Retinal pigment epithelial cell (primary cell): Measurements from ENCODE around the gene CRTC1.
"Not testable (repeated sequence)": the region's sequence is repeated elsewhere in the genome, so short reads cannot be mapped to it uniquely, and the experiment has no call there.

Experiments used
- DNase-seq: peaks from one replicate; pipeline ENCODE4 v3.0.0-alpha.2; 2010; ENCODE audit warnings: low read depth
- H3K4me3 ChIP-seq: 2 replicates; pipeline ENCODE4 v1.5.1; 2011; ENCODE audit warnings: mild to moderate bottlenecking, low read length, control low read depth, moderate library complexity
- TF ChIP-seq, protein P1 (sequence below): conservative IDR thresholded peaks from 2 replicates; pipeline ENCODE4 v1.5.1; 2011; ENCODE audit warnings: low read depth, low read length, control low read depth, inconsistent platforms

Gene CRTC1

DNA sequence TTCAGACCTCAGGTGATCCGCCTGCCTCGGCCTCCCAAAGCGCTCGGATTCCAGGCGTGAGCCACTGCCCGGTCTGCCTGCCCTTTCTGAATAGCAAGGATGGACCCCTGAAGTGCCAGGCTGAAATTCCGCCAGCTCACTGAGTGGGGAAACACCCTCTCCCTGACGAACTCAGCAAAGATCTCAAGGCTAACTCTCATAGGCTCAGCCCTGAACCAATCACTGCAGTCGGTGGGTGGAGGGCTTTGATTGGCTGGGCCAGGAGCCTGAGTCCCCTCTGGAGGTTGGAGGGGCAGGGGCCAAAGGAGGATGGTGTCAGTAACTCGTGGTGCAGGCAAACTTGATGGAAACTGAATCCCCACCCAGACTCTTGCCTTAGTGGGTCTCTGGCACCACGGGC is 118.9 kb downstream of the CRTC1 start:
- no peak for DNase-seq
- TF ChIP-seq, protein P1, sequence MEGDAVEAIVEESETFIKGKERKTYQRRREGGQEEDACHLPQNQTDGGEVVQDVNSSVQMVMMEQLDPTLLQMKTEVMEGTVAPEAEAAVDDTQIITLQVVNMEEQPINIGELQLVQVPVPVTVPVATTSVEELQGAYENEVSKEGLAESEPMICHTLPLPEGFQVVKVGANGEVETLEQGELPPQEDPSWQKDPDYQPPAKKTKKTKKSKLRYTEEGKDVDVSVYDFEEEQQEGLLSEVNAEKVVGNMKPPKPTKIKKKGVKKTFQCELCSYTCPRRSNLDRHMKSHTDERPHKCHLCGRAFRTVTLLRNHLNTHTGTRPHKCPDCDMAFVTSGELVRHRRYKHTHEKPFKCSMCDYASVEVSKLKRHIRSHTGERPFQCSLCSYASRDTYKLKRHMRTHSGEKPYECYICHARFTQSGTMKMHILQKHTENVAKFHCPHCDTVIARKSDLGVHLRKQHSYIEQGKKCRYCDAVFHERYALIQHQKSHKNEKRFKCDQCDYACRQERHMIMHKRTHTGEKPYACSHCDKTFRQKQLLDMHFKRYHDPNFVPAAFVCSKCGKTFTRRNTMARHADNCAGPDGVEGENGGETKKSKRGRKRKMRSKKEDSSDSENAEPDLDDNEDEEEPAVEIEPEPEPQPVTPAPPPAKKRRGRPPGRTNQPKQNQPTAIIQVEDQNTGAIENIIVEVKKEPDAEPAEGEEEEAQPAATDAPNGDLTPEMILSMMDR, result no peak

DNA sequence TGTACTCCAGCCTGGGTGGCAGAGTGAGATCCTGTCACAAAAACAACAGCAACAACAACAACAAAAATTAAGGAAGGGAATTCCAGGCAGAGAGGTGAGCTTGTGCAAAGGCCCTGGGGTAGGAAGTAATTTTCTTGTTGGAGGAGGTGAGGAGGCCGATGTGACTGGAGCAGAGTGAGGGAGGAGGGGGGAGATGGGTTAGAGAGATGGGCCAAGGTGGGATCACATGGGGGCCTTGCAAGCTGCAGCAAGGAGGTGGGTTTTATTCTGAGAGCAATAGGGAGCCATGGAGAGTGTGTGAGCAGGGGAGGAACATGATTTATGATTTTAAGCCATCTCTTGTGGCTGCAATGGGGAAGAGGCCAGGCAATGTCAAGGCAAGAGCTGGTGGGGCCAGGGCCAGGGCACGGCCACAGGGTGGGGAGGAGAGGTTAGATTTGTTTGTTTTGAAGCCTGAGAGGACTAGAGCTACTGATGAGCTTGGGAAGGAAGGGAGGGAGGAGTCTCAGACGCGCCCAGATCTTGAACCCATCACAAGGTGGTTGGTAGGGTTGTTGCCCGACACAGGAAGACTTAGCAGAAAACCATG is 120.2 kb downstream of the CRTC1 start:
- no peak overlapping the region for H3K4me3 ChIP-seq
- TF ChIP-seq, protein P1, result no peak

More for the DNA sequence above, 118.9 kb downstream of the CRTC1 start:
- no peak overlapping the region for H3K4me3 ChIP-seq

DNA sequence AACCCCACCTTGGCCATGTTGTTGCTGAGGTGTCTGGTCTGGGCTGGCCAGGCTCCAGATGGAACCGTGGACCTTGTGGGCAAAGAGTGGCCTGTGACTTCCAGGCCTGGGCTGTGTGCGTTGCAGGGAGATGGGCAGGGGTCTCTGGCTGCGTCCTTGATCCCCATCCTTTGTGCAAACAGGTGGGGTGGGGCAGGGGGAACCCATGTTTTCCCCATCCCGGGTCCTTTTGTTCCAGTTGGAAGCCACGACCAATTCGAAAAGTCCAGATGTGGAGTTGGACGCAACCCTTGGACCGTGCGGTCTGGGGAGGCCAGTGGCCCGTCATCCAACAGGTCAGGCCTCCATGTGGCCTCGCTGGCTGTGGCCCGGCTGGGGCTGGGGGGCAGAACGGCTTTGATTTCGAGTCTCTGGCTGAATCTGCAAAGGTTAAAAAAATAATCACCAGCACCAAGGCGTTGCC is 120.7 kb downstream of the CRTC1 start:
- H3K4me3 ChIP-seq, result no peak overlapping the region
- TF ChIP-seq, protein P1, result no peak
- DNase-seq, result no peak

More for the DNA sequence above, 120.2 kb downstream of the CRTC1 start:
- DNase-seq, result no peak

DNA sequence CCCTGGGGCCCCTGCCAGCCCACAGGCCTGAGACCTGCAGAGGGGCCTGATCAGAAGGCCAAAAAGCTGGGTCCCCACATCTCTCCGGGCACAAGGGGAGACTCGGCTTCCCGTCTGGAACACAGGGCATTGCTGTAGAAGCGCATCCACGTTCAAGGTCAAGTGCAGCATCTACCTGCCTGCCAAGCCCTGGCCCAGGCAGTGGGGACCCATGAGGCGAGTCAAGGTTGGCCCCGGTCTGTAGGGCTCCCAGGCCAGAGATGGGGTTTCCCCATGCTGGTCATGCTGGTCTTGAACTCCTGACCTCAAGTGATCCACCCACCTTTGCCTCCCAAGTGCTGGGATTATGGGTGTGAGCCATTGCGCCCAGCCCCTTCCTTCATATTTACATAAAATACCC is 121.2 kb downstream of the CRTC1 start:
- H3K4me3 ChIP-seq, result no peak overlapping the region
- TF ChIP-seq, protein P1, result no peak
- DNase-seq, result no peak

DNA sequence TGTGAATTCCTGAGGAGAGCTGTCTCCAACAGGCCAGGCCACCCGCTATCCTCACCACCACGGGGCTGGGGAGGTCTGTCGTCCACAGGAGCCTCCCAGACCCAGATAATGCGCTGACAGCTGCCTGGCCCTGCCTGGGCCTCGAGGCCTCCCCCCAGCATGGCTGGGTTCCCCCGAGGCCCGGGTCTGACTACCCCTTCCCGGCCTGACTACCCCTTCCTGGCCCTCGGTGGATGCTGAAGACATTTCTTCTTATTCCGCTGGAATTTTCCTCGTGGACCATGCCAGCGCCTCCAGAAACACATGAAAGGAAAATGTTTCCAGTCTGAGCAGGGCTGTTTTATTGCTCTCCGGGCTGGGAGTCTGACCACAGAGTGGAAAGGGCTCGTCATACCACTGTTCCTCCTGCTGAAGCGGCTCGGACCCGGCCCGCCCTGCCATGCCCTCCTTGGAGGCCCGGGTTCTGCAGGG is 124.4 kb downstream of the CRTC1 start:
- H3K4me3 ChIP-seq, result no peak overlapping the region
- no peak for DNase-seq
- TF ChIP-seq, protein P1, result no peak

DNA sequence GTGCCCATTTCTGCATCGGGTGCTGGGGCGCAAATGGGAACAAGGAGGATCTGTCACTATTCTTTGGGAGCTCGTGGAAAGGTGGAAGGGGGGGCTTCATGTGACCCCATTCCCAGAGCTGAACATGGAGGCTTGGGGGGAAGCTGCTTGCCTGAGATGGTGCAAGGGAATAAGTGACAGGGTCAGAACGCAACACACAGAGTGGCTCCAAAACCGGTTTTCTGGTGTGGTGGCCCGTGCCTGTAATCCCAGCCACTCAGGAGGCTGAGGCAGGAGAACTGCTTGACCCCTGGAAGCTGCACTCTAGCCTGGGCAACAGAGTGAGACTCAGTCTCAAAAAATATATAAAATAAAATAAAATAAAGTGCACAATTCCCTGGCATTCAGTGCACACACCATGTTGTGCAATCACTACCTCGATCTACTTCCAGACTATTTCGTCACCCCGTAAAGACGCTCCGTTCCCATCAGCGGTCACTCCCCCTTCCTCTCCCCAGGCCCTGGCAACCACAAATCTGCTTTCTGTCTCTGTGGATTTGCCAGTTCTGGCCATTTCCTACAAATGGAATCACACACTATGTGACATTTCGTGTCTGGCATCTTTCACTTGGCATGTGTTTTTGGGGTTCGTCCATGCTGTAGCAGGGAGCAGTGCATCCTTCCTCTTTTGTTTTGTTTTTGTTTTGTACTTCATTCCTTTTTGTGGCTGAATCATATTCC is 125.8 kb downstream of the CRTC1 start:
- TF ChIP-seq, protein P1, result no peak
- no peak for DNase-seq
- no peak overlapping the region for H3K4me3 ChIP-seq

DNA sequence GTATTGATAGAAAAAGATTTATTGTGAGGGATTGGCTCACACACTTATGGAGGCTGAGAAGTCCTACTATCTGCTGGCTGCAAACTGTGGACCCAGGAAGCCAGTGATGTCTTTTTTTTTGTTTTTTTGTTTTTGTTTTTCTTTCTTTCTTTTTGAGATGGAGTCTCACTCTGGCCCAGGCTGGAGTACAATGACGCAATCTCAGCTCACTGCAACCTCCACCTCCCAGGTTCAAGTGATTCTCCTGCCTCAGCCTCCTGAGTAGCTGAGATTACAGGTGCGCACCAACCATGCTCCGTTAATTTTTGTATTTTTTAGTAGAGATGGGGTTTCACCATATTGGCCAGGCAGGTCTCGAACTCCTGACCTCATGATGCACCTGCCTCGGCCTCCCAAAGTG is 128.2 kb downstream of the CRTC1 start:
- not testable (repeated sequence) for H3K4me3 ChIP-seq, DNase-seq
